GM12864 (cell line): ENCODE measurements around the gene PDSS1.
A peak's percentile ranks its signal among the peaks of the same experiment; 100 is the strongest.
"Not testable (repeated sequence)": the region's sequence is repeated elsewhere in the genome, so short reads cannot be mapped to it uniquely, and the experiment has no call there.

Source experiments
- DNase-seq: peaks from one replicate; pipeline ENCODE4 v3.0.0-alpha.2; 2011; ENCODE audit warnings: low read depth
- H3K4me3 ChIP-seq: 2 replicates; pipeline ENCODE4 v1.5.1; 2011; ENCODE audit warnings: mild to moderate bottlenecking, low read depth, low read length, control low read depth
- CTCF ChIP-seq: IDR thresholded peaks from 2 replicates; pipeline ENCODE4 v1.5.1; 2011; ENCODE audit warnings: low read depth, mild to moderate bottlenecking, moderate library complexity, low read length, control low read depth, inconsistent platforms; ENCODE audit errors: missing control alignments

PDSS1 gene

GRCh38 chr10:26665080-26666048, 32.1 kb upstream of the PDSS1 start:
- TF ChIP-seq CTCF: no peak
- no peak overlapping the region for H3K4me3 ChIP-seq
- no peak for DNase-seq

- no peak for TF ChIP-seq CTCF
- H3K4me3 ChIP-seq: no peak overlapping the region
- DNase-seq: no peak
These were observed 21.6 kb upstream of the PDSS1 start for GRCh38 chr10:26675873-26676257.

GRCh38 chr10:26679588-26679987, 17.9 kb upstream of the PDSS1 start:
- TF ChIP-seq CTCF: no peak
- no peak overlapping the region for H3K4me3 ChIP-seq
- no peak for DNase-seq

- no peak overlapping the region for H3K4me3 ChIP-seq
- DNase-seq: no peak
- TF ChIP-seq CTCF: no peak
These were observed 16.4 kb upstream of the PDSS1 start for GRCh38 chr10:26681076-26681475.

- DNase-seq, H3K4me3 ChIP-seq: not testable (repeated sequence)
These were observed 15.5 kb upstream of the PDSS1 start for GRCh38 chr10:26681971-26682370.

- DNase-seq: no peak
- TF ChIP-seq CTCF: no peak
- H3K4me3 ChIP-seq: no peak overlapping the region
These were observed 14.6 kb upstream of the PDSS1 start for GRCh38 chr10:26682931-26683330.

- DNase-seq: peak; percentile 1
- peak; percentile 51 for TF ChIP-seq CTCF
- not testable (repeated sequence) for H3K4me3 ChIP-seq
These were observed 12.7 kb upstream of the PDSS1 start for GRCh38 chr10:26684667-26685264.
